NB4 (cell line): ENCODE data around the gene YEATS2.

Experiments
- MYC ChIP-seq: IDR thresholded peaks from 2 replicates; pipeline ENCODE4 v1.6.1; 2011; ENCODE audit warnings: low read depth, low read length
- TF ChIP-seq, protein P1 (sequence below): IDR thresholded peaks from one replicate; pipeline ENCODE4 v1.5.1; 2012; ENCODE audit warnings: low read depth, low read length

GRCh38 chr3:183796372-183796771 is 98.8 kb downstream of the YEATS2 start:
- TF ChIP-seq, protein P1, sequence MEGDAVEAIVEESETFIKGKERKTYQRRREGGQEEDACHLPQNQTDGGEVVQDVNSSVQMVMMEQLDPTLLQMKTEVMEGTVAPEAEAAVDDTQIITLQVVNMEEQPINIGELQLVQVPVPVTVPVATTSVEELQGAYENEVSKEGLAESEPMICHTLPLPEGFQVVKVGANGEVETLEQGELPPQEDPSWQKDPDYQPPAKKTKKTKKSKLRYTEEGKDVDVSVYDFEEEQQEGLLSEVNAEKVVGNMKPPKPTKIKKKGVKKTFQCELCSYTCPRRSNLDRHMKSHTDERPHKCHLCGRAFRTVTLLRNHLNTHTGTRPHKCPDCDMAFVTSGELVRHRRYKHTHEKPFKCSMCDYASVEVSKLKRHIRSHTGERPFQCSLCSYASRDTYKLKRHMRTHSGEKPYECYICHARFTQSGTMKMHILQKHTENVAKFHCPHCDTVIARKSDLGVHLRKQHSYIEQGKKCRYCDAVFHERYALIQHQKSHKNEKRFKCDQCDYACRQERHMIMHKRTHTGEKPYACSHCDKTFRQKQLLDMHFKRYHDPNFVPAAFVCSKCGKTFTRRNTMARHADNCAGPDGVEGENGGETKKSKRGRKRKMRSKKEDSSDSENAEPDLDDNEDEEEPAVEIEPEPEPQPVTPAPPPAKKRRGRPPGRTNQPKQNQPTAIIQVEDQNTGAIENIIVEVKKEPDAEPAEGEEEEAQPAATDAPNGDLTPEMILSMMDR = no peak
- TF ChIP-seq MYC = no peak
